Measurements from ENCODE around the gene PROM1.

PROM1 gene

DNA sequence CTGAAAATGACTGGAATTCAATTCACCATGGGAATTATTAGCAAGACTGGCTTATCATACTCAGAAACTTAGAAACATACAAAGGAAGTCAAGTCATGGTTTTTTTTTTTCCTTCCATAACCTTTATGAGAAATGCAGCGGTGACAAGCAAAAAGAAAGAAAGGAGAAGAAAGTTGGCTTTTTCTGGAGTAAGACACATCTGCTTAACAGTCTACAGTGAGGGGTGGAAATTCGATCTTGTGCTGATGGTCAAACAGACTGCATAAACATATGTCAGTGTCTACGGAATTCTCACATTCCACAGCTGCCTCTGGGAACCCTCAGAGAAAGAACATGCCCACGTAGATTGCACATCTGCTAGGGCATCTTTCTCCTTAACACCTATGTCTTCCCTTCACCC is 54.6 kb downstream of the PROM1 start:
- no peak overlapping the region for H3K4me3 ChIP-seq (ENCODE audit: low read length)
- no peaks in the 10 kb centered on the region for H3K36me3 ChIP-seq (replicated peaks; ENCODE audit: insufficient read depth, low read length)
- no peak overlapping the region for H3K9ac ChIP-seq (ENCODE audit: low read length)
- no peak overlapping the region for H3K27ac ChIP-seq (ENCODE audit: low read length)
- no peaks in the 10 kb centered on the region for H3K79me2 ChIP-seq (ENCODE audit: low read length)
- H2AFZ ChIP-seq (ENCODE audit: low read length), result no peak overlapping the region
- H3F3A ChIP-seq (ENCODE audit: insufficient read depth, low read length), result no peaks in the 10 kb centered on the region
- H3K9me3 ChIP-seq (replicated peaks; ENCODE audit: insufficient read depth, low read length), result no peaks in the 10 kb centered on the region
- no peaks in the 10 kb centered on the region for H4K20me1 ChIP-seq (ENCODE audit: insufficient read depth, low read length)
- H3K27me3 ChIP-seq (replicated peaks; ENCODE audit: insufficient read depth, low read length), result no peaks in the 10 kb centered on the region
- TF ChIP-seq, protein P1, sequence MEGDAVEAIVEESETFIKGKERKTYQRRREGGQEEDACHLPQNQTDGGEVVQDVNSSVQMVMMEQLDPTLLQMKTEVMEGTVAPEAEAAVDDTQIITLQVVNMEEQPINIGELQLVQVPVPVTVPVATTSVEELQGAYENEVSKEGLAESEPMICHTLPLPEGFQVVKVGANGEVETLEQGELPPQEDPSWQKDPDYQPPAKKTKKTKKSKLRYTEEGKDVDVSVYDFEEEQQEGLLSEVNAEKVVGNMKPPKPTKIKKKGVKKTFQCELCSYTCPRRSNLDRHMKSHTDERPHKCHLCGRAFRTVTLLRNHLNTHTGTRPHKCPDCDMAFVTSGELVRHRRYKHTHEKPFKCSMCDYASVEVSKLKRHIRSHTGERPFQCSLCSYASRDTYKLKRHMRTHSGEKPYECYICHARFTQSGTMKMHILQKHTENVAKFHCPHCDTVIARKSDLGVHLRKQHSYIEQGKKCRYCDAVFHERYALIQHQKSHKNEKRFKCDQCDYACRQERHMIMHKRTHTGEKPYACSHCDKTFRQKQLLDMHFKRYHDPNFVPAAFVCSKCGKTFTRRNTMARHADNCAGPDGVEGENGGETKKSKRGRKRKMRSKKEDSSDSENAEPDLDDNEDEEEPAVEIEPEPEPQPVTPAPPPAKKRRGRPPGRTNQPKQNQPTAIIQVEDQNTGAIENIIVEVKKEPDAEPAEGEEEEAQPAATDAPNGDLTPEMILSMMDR (IDR thresholded peaks at IDR 0.05; ENCODE audit: low read length), result no peak
- TF ChIP-seq EZH2 (optimal IDR thresholded peaks at IDR 0.05; ENCODE audit: low read depth, low read length) (no peak), EZH2phosphoT487 (IDR thresholded peaks at IDR 0.05; ENCODE audit: low read length) (no peak)
- no peaks in the 10 kb centered on the region for H3K9me2 ChIP-seq (replicated peaks; ENCODE audit: insufficient read depth, low read length)
- no peaks in the 10 kb centered on the region for H3K4me1 ChIP-seq (ENCODE audit: low read length)
- H3K4me2 ChIP-seq (ENCODE audit: low read depth, low read length), result no peak overlapping the region
- no peak for DNase-seq

DNA sequence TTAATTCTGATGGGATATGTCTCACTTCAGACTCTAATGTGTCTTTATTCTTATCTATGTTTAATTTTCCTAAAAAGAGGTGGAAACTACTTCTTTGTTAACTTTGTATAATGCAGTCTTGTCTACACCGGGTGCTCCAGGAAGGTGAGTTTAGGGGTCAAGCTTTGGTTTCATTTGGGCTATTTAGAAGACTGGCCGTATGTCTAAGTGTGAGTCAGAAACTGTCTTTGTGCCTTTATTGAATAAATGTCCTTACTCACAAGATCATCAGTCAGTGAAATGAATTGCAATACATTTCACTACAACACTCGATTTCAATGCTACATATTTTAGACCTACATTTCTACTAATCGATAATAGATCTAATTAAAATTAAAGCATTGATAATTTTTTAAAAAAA is 56.2 kb downstream of the PROM1 start:
- H3K4me1 ChIP-seq (ENCODE audit: low read length), result no peaks in the 10 kb centered on the region

DNA sequence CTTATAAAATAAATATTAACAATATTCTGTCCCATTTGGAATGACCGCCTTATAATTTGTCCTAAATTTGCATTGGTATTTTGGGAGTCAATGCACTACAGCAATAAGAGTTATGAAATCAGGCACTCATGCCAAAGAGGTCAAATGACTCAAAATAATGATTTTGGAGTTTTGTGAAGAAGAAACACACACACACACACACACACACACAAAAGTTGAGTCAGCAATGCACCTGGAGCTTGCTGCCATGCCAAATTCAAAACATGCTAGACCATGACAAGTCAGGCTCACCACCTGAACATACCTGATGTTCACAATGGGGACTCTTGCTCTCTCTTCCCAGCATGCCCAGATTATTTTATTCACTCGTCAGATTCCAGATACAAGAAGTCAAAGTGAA is 56.7 kb downstream of the PROM1 start:
- no peak for DNase-seq
- H3K9ac ChIP-seq (ENCODE audit: low read length), result no peak overlapping the region
- H3K9me3 ChIP-seq (replicated peaks; ENCODE audit: insufficient read depth, low read length), result no peaks in the 10 kb centered on the region
- no peak overlapping the region for H3K4me2 ChIP-seq (ENCODE audit: low read depth, low read length)
- H3K4me3 ChIP-seq (ENCODE audit: low read length), result no peak overlapping the region
- H3K4me1 ChIP-seq (ENCODE audit: low read length), result no peaks in the 10 kb centered on the region
- TF ChIP-seq, protein P1 (IDR thresholded peaks at IDR 0.05; ENCODE audit: low read length), result no peak
- TF ChIP-seq EZH2 (optimal IDR thresholded peaks at IDR 0.05; ENCODE audit: low read depth, low read length) (no peak), EZH2phosphoT487 (IDR thresholded peaks at IDR 0.05; ENCODE audit: low read length) (no peak)
- no peaks in the 10 kb centered on the region for H3K9me2 ChIP-seq (replicated peaks; ENCODE audit: insufficient read depth, low read length)
- no peak overlapping the region for H3K27ac ChIP-seq (ENCODE audit: low read length)
- H3F3A ChIP-seq (ENCODE audit: insufficient read depth, low read length), result no peaks in the 10 kb centered on the region
- no peaks in the 10 kb centered on the region for H3K79me2 ChIP-seq (ENCODE audit: low read length)
- no peaks in the 10 kb centered on the region for H3K27me3 ChIP-seq (replicated peaks; ENCODE audit: insufficient read depth, low read length)
- no peaks in the 10 kb centered on the region for H3K36me3 ChIP-seq (replicated peaks; ENCODE audit: insufficient read depth, low read length)
- H4K20me1 ChIP-seq (ENCODE audit: insufficient read depth, low read length), result no peaks in the 10 kb centered on the region
- no peak overlapping the region for H2AFZ ChIP-seq (ENCODE audit: low read length)

More for the DNA sequence above, 56.2 kb downstream of the PROM1 start:
- Histone ChIP-seq H3F3A (ENCODE audit: insufficient read depth, low read length) (no peaks in the 10 kb centered on the region), H4K20me1 (ENCODE audit: insufficient read depth, low read length) (no peaks in the 10 kb centered on the region), H3K79me2 (ENCODE audit: low read length) (no peaks in the 10 kb centered on the region), H3K9me2 (replicated peaks; ENCODE audit: insufficient read depth, low read length) (no peaks in the 10 kb centered on the region), H3K9ac (ENCODE audit: low read length) (no peak overlapping the region), H3K4me3 (ENCODE audit: low read length) (no peak overlapping the region), H2AFZ (ENCODE audit: low read length) (no peak overlapping the region), H3K36me3 (replicated peaks; ENCODE audit: insufficient read depth, low read length) (no peaks in the 10 kb centered on the region), H3K9me3 (replicated peaks; ENCODE audit: insufficient read depth, low read length) (no peaks in the 10 kb centered on the region), H3K27me3 (replicated peaks; ENCODE audit: insufficient read depth, low read length) (no peaks in the 10 kb centered on the region), H3K27ac (ENCODE audit: low read length) (no peak overlapping the region), H3K4me2 (ENCODE audit: low read depth, low read length) (no peak overlapping the region)
- no peak for TF ChIP-seq EZH2phosphoT487 (IDR thresholded peaks at IDR 0.05; ENCODE audit: low read length)
- no peak for DNase-seq

DNA sequence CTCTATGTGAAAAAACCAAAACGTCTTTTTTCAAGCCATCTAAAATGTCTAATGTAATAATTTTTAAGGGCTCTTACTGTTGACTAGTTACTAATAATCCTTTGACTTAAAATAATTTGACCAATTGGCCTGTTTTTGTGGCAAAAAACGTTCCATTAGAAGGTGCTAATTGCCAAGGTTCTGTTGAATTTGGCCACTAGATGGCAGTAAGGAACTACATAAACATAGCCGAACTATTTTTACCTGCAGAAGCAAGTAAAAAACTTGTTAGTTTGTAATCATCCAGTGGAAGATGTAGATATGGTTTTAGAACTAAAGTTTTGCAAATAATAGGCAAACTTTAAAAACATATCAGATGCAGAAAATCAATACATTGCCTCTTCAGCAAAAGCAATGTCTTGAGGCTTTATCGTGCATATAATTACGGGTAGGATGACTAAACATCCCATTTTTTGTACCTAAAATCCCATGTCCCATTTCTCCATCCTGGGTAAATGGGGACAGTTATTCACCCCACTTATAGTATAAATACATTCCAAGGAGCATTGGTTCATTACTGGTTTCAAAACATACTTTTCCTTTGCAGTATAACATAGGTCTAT is 57.6 kb downstream of the PROM1 start:
- no peaks in the 10 kb centered on the region for H3K36me3 ChIP-seq (replicated peaks; ENCODE audit: insufficient read depth, low read length)

More for the DNA sequence above, 57.6 kb downstream of the PROM1 start:
- H3K27ac ChIP-seq (ENCODE audit: low read length), result no peak overlapping the region
- H4K20me1 ChIP-seq (ENCODE audit: insufficient read depth, low read length), result no peaks in the 10 kb centered on the region
- H3K4me3 ChIP-seq (ENCODE audit: low read length), result no peak overlapping the region
- H3F3A ChIP-seq (ENCODE audit: insufficient read depth, low read length), result no peaks in the 10 kb centered on the region
- H3K4me1 ChIP-seq (ENCODE audit: low read length), result no peaks in the 10 kb centered on the region
- no peaks in the 10 kb centered on the region for H3K9me3 ChIP-seq (replicated peaks; ENCODE audit: insufficient read depth, low read length)
- TF ChIP-seq, protein P1 (IDR thresholded peaks at IDR 0.05; ENCODE audit: low read length), result peak; percentile 85
- no peak for TF ChIP-seq EZH2phosphoT487 (IDR thresholded peaks at IDR 0.05; ENCODE audit: low read length)
- H3K79me2 ChIP-seq (ENCODE audit: low read length), result no peaks in the 10 kb centered on the region
- no peaks in the 10 kb centered on the region for H3K27me3 ChIP-seq (replicated peaks; ENCODE audit: insufficient read depth, low read length)
- no peak overlapping the region for H3K4me2 ChIP-seq (ENCODE audit: low read depth, low read length)
- H3K9ac ChIP-seq (ENCODE audit: low read length), result no peak overlapping the region
- DNase-seq, result peak; percentile 64
- no peaks in the 10 kb centered on the region for H3K9me2 ChIP-seq (replicated peaks; ENCODE audit: insufficient read depth, low read length)
- no peak overlapping the region for H2AFZ ChIP-seq (ENCODE audit: low read length)
